ENCODE results near the gene CD58.

The CD58 gene

GRCh38 chr1:116476321-116476720, 94.5 kb downstream of the CD58 start:
- no peak for TF ChIP-seq CTCF (IDR thresholded peaks at IDR 0.05; ENCODE audit: low read depth, low read length, missing control alignments)
- H3K4me3 ChIP-seq (replicated peaks; ENCODE audit: low read depth, low read length): no peak overlapping the region
- DNase-seq (ENCODE audit: extremely low read depth, low read depth): no peak

- no peak overlapping the region for H3K4me3 ChIP-seq (replicated peaks; ENCODE audit: low read depth, low read length)
- DNase-seq (ENCODE audit: extremely low read depth, low read depth): no peak
- TF ChIP-seq CTCF (IDR thresholded peaks at IDR 0.05; ENCODE audit: low read depth, low read length, missing control alignments): no peak
Observed at GRCh38 chr1:116475850-116476218, 95.0 kb downstream of the CD58 start.

- DNase-seq (ENCODE audit: extremely low read depth, low read depth): no peak
- TF ChIP-seq CTCF (IDR thresholded peaks at IDR 0.05; ENCODE audit: low read depth, low read length, missing control alignments): no peak
- H3K4me3 ChIP-seq (replicated peaks; ENCODE audit: low read depth, low read length): no peak overlapping the region
Observed at GRCh38 chr1:116474921-116475849, 95.6 kb downstream of the CD58 start.

GRCh38 chr1:116472431-116472961, 98.3 kb downstream of the CD58 start:
- TF ChIP-seq CTCF (IDR thresholded peaks at IDR 0.05; ENCODE audit: low read depth, low read length, missing control alignments): no peak
- no peak overlapping the region for H3K4me3 ChIP-seq (replicated peaks; ENCODE audit: low read depth, low read length)
- no peak for DNase-seq (ENCODE audit: extremely low read depth, low read depth)

DNA sequence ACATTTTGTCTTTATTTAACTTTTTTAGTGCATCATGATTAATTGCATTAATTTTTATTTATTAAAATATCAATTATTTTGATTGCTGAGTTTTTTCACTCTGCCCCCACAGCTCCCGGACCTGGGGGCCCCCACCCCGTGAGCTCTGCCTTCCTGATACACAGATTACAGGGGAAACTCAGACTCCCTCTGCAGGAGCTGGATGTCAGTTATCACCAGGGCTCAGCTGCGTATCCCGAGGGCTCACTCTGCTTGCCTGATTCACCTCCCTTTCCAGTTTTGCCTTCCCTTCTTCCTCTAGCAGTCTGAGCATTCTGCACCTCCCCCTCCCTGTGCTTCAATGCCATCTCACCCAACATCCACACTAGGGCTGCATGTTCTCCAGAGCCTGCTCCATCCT, 99.6 kb downstream of the CD58 start:
- no peak for DNase-seq (ENCODE audit: extremely low read depth, low read depth)
- no peak for TF ChIP-seq CTCF (IDR thresholded peaks at IDR 0.05; ENCODE audit: low read depth, low read length, missing control alignments)
- H3K4me3 ChIP-seq (replicated peaks; ENCODE audit: low read depth, low read length): no peak overlapping the region

DNA sequence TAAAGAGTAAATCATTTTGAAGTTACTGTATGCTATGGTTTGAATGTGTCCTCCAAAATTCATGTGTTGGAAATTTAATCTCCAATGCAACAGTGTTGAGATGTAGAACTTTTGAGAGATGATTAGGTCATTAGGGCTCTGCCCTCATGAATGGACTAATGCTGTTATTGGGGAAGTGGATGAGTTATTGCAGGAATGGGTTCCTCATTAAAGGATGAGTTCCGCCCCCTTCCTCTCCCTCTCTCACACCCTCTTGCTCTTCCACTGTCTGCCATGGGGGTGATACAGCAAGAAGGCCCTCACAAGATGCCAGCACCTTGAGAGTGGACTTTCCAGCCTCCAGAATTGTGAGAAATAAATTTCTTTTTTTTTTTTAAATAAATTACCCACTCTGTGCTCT, 100.2 kb downstream of the CD58 start:
- H3K4me3 ChIP-seq (replicated peaks; ENCODE audit: low read depth, low read length): no peak overlapping the region
- DNase-seq (ENCODE audit: extremely low read depth, low read depth): no peak
- TF ChIP-seq CTCF (IDR thresholded peaks at IDR 0.05; ENCODE audit: low read depth, low read length, missing control alignments): no peak
